SK-N-SH (cell line): ENCODE data around the gene ZNF8. TPM values are rescaled to one million over a fixed set of nuclear protein-coding genes. Genes with fewer than 3 reads are reported as not detected.

Source experiments
- CTCF ChIA-PET: fragments of 300-600, 350-600 bp; formaldehyde crosslinking; extraction: SDS; loops from one replicate; lab custom pipeline; 2021; lab: Yijun Ruan, JAX
- POLR2A ChIA-PET: fragments of 350-600 bp; sonication (Branson Sonifier 250); formaldehyde crosslinking; extraction: SDS; loops from one replicate; lab custom pipeline; 2020; ENCODE audit warnings: antibody characterized with exemption, inconsistent platforms; lab: Yijun Ruan, JAX
- DNase-seq: peaks from one replicate; pipeline ENCODE4 v3.0.0; 2012
- H2AFZ ChIP-seq: fragments of 200-600 bp; sonication (generic); 2 replicates; pipeline ENCODE4 v1.8.1; 2016; ENCODE audit warnings: antibody characterized with exemption, mild to moderate bottlenecking, low read depth
- H3F3A ChIP-seq: fragments of 200-600 bp; sonication (generic); replicated peaks from 2 replicates; pipeline ENCODE3; 2016; ENCODE audit warnings: antibody characterized with exemption, mild to moderate bottlenecking; ENCODE audit not compliant: insufficient read depth
- H3K27ac ChIP-seq, 2 experiments: fragments of 200-500 bp in 1 of 2; fragments of 200-600 bp in 1 of 2; sonication (Bioruptor generic) in 1 of 2; sonication (generic), shearing (Covaris generic) in 1 of 2; 2 replicates each; pipeline versions ENCODE4 v1.5.1 to v1.6.1; 2014 to 2016; ENCODE audit warnings: low read depth in 2 of 2, inconsistent platforms in 1 of 2, low read length in 1 of 2, mild to moderate bottlenecking in 1 of 2, mixed read lengths in 1 of 2
- H3K27me3 ChIP-seq: fragments of 200-600 bp; sonication (generic), shearing (Covaris generic); 2 replicates; pipeline ENCODE4 v1.6.1; 2016; ENCODE audit warnings: mixed run types; ENCODE audit not compliant: insufficient read depth
- H3K36me3 ChIP-seq, 2 experiments: fragments of 200-500 bp in 1 of 2; fragments of 200-600 bp in 1 of 2; sonication (Bioruptor generic) in 1 of 2; sonication (generic) in 1 of 2; replicated peaks in 1 of 2; 2 replicates each; pipeline versions ENCODE3 to v1.5.1; 2014 to 2016; ENCODE audit warnings: low read length in 1 of 2, mild to moderate bottlenecking in 1 of 2; ENCODE audit not compliant: insufficient read depth in 2 of 2, control insufficient read depth in 1 of 2
- H3K4me1 ChIP-seq, 2 experiments: fragments of 200-500 bp in 1 of 2; fragments of 200-600 bp in 1 of 2; sonication (Bioruptor generic) in 1 of 2; sonication (generic), shearing (Covaris generic) in 1 of 2; 2 replicates each; pipeline versions ENCODE4 v1.5.1 to v1.6.1; 2014 to 2016; ENCODE audit warnings: low read depth in 1 of 2, low read length in 1 of 2, mixed run types in 1 of 2; ENCODE audit not compliant: insufficient read depth in 2 of 2, control insufficient read depth in 1 of 2
- H3K4me2 ChIP-seq: fragments of 200-600 bp; sonication (generic), shearing (Covaris generic); 2 replicates; pipeline ENCODE4 v1.6.1; 2017; ENCODE audit warnings: mixed run types
- H3K4me3 ChIP-seq, 2 experiments: fragments of 200-500 bp in 1 of 2; fragments of 200-600 bp in 1 of 2; sonication (Bioruptor generic) in 1 of 2; sonication (generic), shearing (Covaris generic) in 1 of 2; 2 replicates each; pipeline versions ENCODE4 v1.5.1 to v1.8.1; 2014 to 2016; ENCODE audit warnings: low read depth in 2 of 2, inconsistent platforms in 1 of 2, low read length in 1 of 2, mild to moderate bottlenecking in 1 of 2, mixed read lengths in 1 of 2, moderate library complexity in 1 of 2
- H3K79me2 ChIP-seq: fragments of 200-600 bp; sonication (generic); 2 replicates; pipeline ENCODE4 v1.8.1; 2017; ENCODE audit warnings: mild to moderate bottlenecking; ENCODE audit not compliant: insufficient read depth
- H3K9ac ChIP-seq: fragments of 200-600 bp; sonication (generic); 2 replicates; pipeline ENCODE4 v1.6.1; 2017; ENCODE audit warnings: mixed run types
- H3K9me2 ChIP-seq: fragments of 200-600 bp; sonication (generic); 2 replicates; pipeline ENCODE4 v1.6.1; 2017; ENCODE audit warnings: mixed run types
- H3K9me3 ChIP-seq: fragments of 200-600 bp; sonication (generic); 2 replicates; pipeline ENCODE4 v1.6.1; 2017; ENCODE audit warnings: mixed run types, mild to moderate bottlenecking, moderate library complexity
- H4K20me1 ChIP-seq: fragments of 200-600 bp; sonication (generic); 2 replicates; pipeline ENCODE4 v1.6.1; 2017; ENCODE audit warnings: mild to moderate bottlenecking, mixed run types; ENCODE audit not compliant: insufficient read depth
- ELF1 ChIP-seq: IDR thresholded peaks from 2 replicates; pipeline ENCODE4 v1.4.0; 2012
- EP300 ChIP-seq, 2 experiments: IDR thresholded peaks; 2 replicates each; pipeline versions ENCODE4 v1.4.0 to v1.6.1; 2012; ENCODE audit warnings: borderline replicate concordance in 1 of 2, low read depth in 1 of 2, low read length in 1 of 2
- FOSL2 ChIP-seq: IDR thresholded peaks from 2 replicates; pipeline ENCODE4 v1.4.0; 2012; ENCODE audit warnings: low read depth, mild to moderate bottlenecking, moderate library complexity, borderline replicate concordance
- FOXJ3 ChIP-seq: sonication (generic); formaldehyde crosslinking; IDR thresholded peaks from 2 replicates; pipeline ENCODE4 v1.5.1; 2020; ENCODE audit warnings: mild to moderate bottlenecking, missing genetic modification reagents
- FOXM1 ChIP-seq: IDR thresholded peaks from 2 replicates; pipeline ENCODE4 v1.4.0; 2012; ENCODE audit warnings: low read depth, mild to moderate bottlenecking
- GABPA ChIP-seq: IDR thresholded peaks from 2 replicates; pipeline ENCODE4 v1.4.0; 2012; ENCODE audit warnings: low read depth, mild to moderate bottlenecking
- JUND ChIP-seq: IDR thresholded peaks from 2 replicates; pipeline ENCODE4 v1.4.0; 2012
- MEF2A ChIP-seq: IDR thresholded peaks from 2 replicates; pipeline ENCODE4 v1.4.0; 2012; ENCODE audit warnings: low read depth, borderline replicate concordance
- MXI1 ChIP-seq: IDR thresholded peaks from 2 replicates; pipeline ENCODE4 v1.6.1; 2012; ENCODE audit warnings: mild to moderate bottlenecking, low read depth, low read length, improper control_type of control experiment
- NRF1 ChIP-seq: IDR thresholded peaks from 2 replicates; pipeline ENCODE4 v1.6.1; 2012; ENCODE audit warnings: low read depth, mild to moderate bottlenecking, low read length
- POLR2AphosphoS5 ChIP-seq: IDR thresholded peaks from 2 replicates; pipeline ENCODE4 v1.6.1; 2012; ENCODE audit warnings: low read depth, low read length
- RAD21 ChIP-seq: IDR thresholded peaks from 2 replicates; pipeline ENCODE4 v1.6.1; 2012; ENCODE audit warnings: mild to moderate bottlenecking, low read length
- RCOR1 ChIP-seq: fragments of 150-350 bp; IDR thresholded peaks from 2 replicates; pipeline ENCODE4 v1.6.1; 2017; ENCODE audit warnings: antibody characterized with exemption, low read length
- RFX5 ChIP-seq: IDR thresholded peaks from 2 replicates; pipeline ENCODE4 v1.6.1; 2012; ENCODE audit warnings: mild to moderate bottlenecking, improper control_type of control experiment, low read length
- TCF12 ChIP-seq: IDR thresholded peaks from 2 replicates; pipeline ENCODE4 v1.4.0; 2012
- YY1 ChIP-seq: IDR thresholded peaks from 2 replicates; pipeline ENCODE4 v1.4.0; 2012; ENCODE audit warnings: low read depth, mild to moderate bottlenecking
- WGBS: methylation state at CpG from one replicate; pipeline ENCODE4 v1.1.6; 2017; ENCODE audit warnings: low lambda C conversion rate; 5-methylcytosine and 5-hydroxymethylcytosine counted together
- polyA plus RNA-seq, 3 experiments: library from polyadenylated mRNA; depleted of rRNA; stranded (reverse); fragments of >200 nt; gene quantifications; 2 replicates each; pipeline ENCODE4 v1.2.3, GENCODE V29; 2012
- TF ChIP-seq, protein P1 (sequence below): IDR thresholded peaks from 2 replicates; pipeline ENCODE4 v1.4.0; 2012; ENCODE audit warnings: low read depth
- TF ChIP-seq, protein P2 (sequence below): IDR thresholded peaks from 2 replicates; pipeline ENCODE4 v1.4.0; 2012; ENCODE audit warnings: low read depth, borderline replicate concordance
- TF ChIP-seq, protein P3 (sequence below): fragments of 150-350 bp; IDR thresholded peaks from 2 replicates; pipeline ENCODE4 v1.6.1; 2016; ENCODE audit warnings: mild to moderate bottlenecking, low read depth, low read length
- TF ChIP-seq, protein P4 (sequence below): fragments of 150-350 bp; IDR thresholded peaks from 2 replicates; pipeline ENCODE4 v1.6.1; 2017; ENCODE audit warnings: antibody characterized with exemption, low read length, low read depth, borderline replicate concordance

Gene ZNF8
- polyA plus RNA-seq, 1 of the 3 experiments (the other 2 are of a cell fraction) = 1.4 TPM

DNA sequence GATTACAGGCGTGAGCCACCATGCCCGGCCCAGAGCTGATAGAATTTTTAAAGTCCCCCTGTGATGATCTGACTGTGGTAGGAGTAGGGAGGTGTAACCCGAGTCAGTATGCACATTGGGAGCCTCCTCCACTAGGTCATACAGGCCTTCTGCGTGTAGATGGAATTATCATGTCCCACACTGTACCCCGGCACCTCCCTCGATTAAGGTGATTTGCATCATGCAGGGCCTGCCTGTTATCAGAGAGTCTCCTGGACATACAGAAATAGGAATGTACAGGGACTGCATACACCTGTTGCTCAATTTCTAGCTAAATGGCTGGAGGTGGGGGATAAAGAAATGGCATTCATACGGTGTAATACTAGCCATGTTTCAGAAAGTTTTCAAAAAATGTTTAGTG lies 25.5 kb downstream of the ZNF8 start:
- H2AFZ ChIP-seq = no peak overlapping the region
- no peak for DNase-seq
- no peak overlapping the region; the same call in 1 of the 2 replicates for H3K9ac ChIP-seq
- peaks cover 0 to 16% of the 10 kb centered on the region in 2 experiments; a peak in 2 of 4 replicates for H3K4me1 ChIP-seq
- H3F3A ChIP-seq = peaks cover 21% of the 10 kb centered on the region
- no peak overlapping the region for H3K4me3 ChIP-seq
- no peak for TF ChIP-seq FOXM1
- no peak for TF ChIP-seq FOSL2
- no peak for TF ChIP-seq POLR2AphosphoS5
- TF ChIP-seq, protein P1, sequence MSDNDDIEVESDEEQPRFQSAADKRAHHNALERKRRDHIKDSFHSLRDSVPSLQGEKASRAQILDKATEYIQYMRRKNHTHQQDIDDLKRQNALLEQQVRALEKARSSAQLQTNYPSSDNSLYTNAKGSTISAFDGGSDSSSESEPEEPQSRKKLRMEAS = no peak
- TF ChIP-seq TCF12 = no peak
- TF ChIP-seq GABPA = no peak
- TF ChIP-seq JUND = no peak
- TF ChIP-seq, protein P2, sequence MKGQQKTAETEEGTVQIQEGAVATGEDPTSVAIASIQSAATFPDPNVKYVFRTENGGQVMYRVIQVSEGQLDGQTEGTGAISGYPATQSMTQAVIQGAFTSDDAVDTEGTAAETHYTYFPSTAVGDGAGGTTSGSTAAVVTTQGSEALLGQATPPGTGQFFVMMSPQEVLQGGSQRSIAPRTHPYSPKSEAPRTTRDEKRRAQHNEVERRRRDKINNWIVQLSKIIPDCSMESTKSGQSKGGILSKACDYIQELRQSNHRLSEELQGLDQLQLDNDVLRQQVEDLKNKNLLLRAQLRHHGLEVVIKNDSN = no peak
- no peak for TF ChIP-seq EP300 (IDR thresholded peaks at IDR 0.05; ENCODE audit: borderline replicate concordance in 1 of 2, low read depth in 1 of 2, low read length in 1 of 2)
- TF ChIP-seq, protein P3, sequence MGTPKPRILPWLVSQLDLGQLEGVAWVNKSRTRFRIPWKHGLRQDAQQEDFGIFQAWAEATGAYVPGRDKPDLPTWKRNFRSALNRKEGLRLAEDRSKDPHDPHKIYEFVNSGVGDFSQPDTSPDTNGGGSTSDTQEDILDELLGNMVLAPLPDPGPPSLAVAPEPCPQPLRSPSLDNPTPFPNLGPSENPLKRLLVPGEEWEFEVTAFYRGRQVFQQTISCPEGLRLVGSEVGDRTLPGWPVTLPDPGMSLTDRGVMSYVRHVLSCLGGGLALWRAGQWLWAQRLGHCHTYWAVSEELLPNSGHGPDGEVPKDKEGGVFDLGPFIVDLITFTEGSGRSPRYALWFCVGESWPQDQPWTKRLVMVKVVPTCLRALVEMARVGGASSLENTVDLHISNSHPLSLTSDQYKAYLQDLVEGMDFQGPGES = no peak
- no peak for TF ChIP-seq MEF2A
- TF ChIP-seq MXI1 = no peak
- no peak for TF ChIP-seq ELF1
- no peak for TF ChIP-seq YY1
- TF ChIP-seq, protein P4, sequence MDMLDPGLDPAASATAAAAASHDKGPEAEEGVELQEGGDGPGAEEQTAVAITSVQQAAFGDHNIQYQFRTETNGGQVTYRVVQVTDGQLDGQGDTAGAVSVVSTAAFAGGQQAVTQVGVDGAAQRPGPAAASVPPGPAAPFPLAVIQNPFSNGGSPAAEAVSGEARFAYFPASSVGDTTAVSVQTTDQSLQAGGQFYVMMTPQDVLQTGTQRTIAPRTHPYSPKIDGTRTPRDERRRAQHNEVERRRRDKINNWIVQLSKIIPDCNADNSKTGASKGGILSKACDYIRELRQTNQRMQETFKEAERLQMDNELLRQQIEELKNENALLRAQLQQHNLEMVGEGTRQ = no peak
- no peak for TF ChIP-seq FOXJ3 (CRISPR knock-in tag)
- no peak for TF ChIP-seq RAD21
- ChIA-PET POLR2A (no interaction called here), CTCF (interaction anchor here (2.0 kb wide), 1 partner anchor 216 kb away, joined by 4 read pairs; the partner anchor contains the start of gene ZBTB45)
- no peaks in the 10 kb centered on the region for H3K9me2 ChIP-seq
- no peaks in the 10 kb centered on the region for H3K9me3 ChIP-seq
- H3K4me2 ChIP-seq = peak overlapping the region; percentile 54; the same call in 1 of the 2 replicates
- 96% methylated on average over 7 of the region's 7 CpGs for WGBS
- H3K79me2 ChIP-seq = peaks cover 34% of the 10 kb centered on the region
- H3K36me3 ChIP-seq = peaks cover 48 to 57% of the 10 kb centered on the region in 2 experiments
- H3K27me3 ChIP-seq = no peaks in the 10 kb centered on the region
- H4K20me1 ChIP-seq = no peaks in the 10 kb centered on the region
- peak overlapping the region; percentile 73 to 86; a peak in 3 of 4 replicates for H3K27ac ChIP-seq

DNA sequence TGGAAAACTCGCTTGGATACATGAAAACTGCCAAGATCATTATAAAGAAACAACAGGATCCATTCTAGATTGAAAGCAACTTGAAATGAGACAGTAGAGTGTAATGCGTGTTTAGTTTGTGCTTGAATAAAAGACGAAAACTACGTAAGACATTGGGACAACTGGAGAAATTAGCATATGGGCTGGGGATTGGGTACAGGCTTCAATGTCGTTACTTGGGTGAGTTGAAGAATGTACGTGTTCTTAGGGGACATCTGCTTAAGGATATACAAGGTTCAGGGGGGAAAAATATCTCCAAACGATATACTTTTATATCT lies 26.0 kb downstream of the ZNF8 start:
- TF ChIP-seq RFX5 (no peak), YY1 (no peak), FOSL2 (no peak), MXI1 (no peak), TCF12 (no peak), POLR2AphosphoS5 (no peak), RAD21 (no peak), NRF1 (no peak), RCOR1 (no peak)
- TF ChIP-seq, protein P3 = no peak
- TF ChIP-seq, protein P4 = no peak
- TF ChIP-seq, protein P1 = no peak
- H3K9me2 ChIP-seq = no peaks in the 10 kb centered on the region
- no peaks in the 10 kb centered on the region for H3K27me3 ChIP-seq
- H2AFZ ChIP-seq = peak overlapping the region; percentile 85; the same call in 1 of the 2 replicates
- H3K9ac ChIP-seq = peak overlapping the region; percentile 1; the same call in 1 of the 2 replicates
- no peaks in the 10 kb centered on the region for H3K9me3 ChIP-seq
- 48% methylated on average over 7 of the region's 7 CpGs for WGBS
- H3F3A ChIP-seq = peaks cover 21% of the 10 kb centered on the region
- no peak for DNase-seq
- POLR2A ChIA-PET = interaction anchor here (0.6 to 2.2 kb wide), 2 partner anchors 13 to 22 kb away, joined by 6 to 12 read pairs; partner anchors contain the start of gene ZSCAN22
- peaks cover 37% of the 10 kb centered on the region for H3K79me2 ChIP-seq
- CTCF ChIA-PET = interaction anchor here (2.0 kb wide), 1 partner anchor 215 kb away, joined by 4 read pairs; the partner anchor contains the start of gene ZBTB45
- peaks cover 0 to 16% of the 10 kb centered on the region in 2 experiments; a peak in 2 of 4 replicates for H3K4me1 ChIP-seq
- peak overlapping the region; percentile 54 for H3K4me2 ChIP-seq
- H4K20me1 ChIP-seq = no peaks in the 10 kb centered on the region
- H3K27ac ChIP-seq = peak overlapping the region; percentile 73 to 86
- peak overlapping the region; percentile 79 to 97; a peak in 3 of 4 replicates for H3K4me3 ChIP-seq
- peaks cover 52 to 60% of the 10 kb centered on the region in 2 experiments for H3K36me3 ChIP-seq
